Prostate gland (tissue), 2 donors: Measurements from ENCODE around the gene PRICKLE2. TPM values are rescaled to one million over a fixed set of nuclear protein-coding genes. Genes with fewer than 3 reads are reported as not detected.

Source experiments
- DNase-seq: peaks from one replicate; pipeline ENCODE4 v3.0.0-alpha.2; 2019; ENCODE audit warnings: low spot score
- H3K27ac ChIP-seq, 2 donors: fragments of 200-600 bp; sonication (generic); 2 replicates each; pipeline ENCODE4 v1.5.1; 2017 to 2019
- H3K27me3 ChIP-seq: fragments of 200-600 bp; sonication (generic); replicated peaks from 2 replicates; pipeline ENCODE4 v1.5.1; 2019; ENCODE audit not compliant: insufficient read depth
- H3K36me3 ChIP-seq, 2 donors: fragments of 200-600 bp; sonication (generic); 1 replicate in 1 of 2; 2 replicates in 1 of 2; pipeline versions ENCODE4 v1.5.1 to v1.8.1; 2017 to 2019
- H3K4me1 ChIP-seq: fragments of 200-600 bp; sonication (generic); replicated peaks from 2 replicates; pipeline ENCODE4 v1.5.1; 2019
- H3K4me3 ChIP-seq, 2 donors: fragments of 200-600 bp; sonication (generic); 2 replicates each; pipeline ENCODE4 v1.5.1; 2017 to 2019
- H3K9me3 ChIP-seq: fragments of 200-600 bp; sonication (generic); 2 replicates; pipeline ENCODE4 v1.5.1; 2017
- POLR2A ChIP-seq: fragments of 450-650 bp; IDR thresholded peaks from one replicate; pipeline ENCODE4 v1.6.1; 2016; ENCODE audit warnings: antibody characterized with exemption, mild to moderate bottlenecking
- POLR2AphosphoS5 ChIP-seq: sonication (generic); formaldehyde crosslinking; IDR thresholded peaks from one replicate; pipeline ENCODE4 v1.6.1; 2017; ENCODE audit warnings: antibody characterized with exemption
- WGBS: methylation state at CpG from one replicate; pipeline ENCODE4 v1.1.5; 2018; 5-methylcytosine and 5-hydroxymethylcytosine counted together
- intact Hi-C: fragments of 100-400 bp; cut with DNase I; formaldehyde crosslinking; loops from one replicate; pipeline ENCODE4 v1.14.2; 2022
- total RNA-seq, 2 donors: library from RNA; depleted of rRNA; stranded (reverse); fragments of >200 nt; gene quantifications; one replicate each; pipeline ENCODE4 v1.1.0, GENCODE V29; 2016
- TF ChIP-seq, protein P1 (sequence below), 4 experiments: fragments of 200-600 bp in 2 of 4; fragments of 450-650 bp in 2 of 4; sonication (generic) in 2 of 4; IDR thresholded peaks; 1 replicate in 3 of 4; 2 replicates in 1 of 4; pipeline ENCODE4 v1.5.1; 2016 to 2019; ENCODE audit warnings: antibody characterized with exemption in 4 of 4, mild to moderate bottlenecking in 2 of 4, moderate library complexity in 2 of 4

The PRICKLE2 gene
- total RNA-seq, 2 donors from 2014 or later, result 11.9 to 21.0 TPM

DNA sequence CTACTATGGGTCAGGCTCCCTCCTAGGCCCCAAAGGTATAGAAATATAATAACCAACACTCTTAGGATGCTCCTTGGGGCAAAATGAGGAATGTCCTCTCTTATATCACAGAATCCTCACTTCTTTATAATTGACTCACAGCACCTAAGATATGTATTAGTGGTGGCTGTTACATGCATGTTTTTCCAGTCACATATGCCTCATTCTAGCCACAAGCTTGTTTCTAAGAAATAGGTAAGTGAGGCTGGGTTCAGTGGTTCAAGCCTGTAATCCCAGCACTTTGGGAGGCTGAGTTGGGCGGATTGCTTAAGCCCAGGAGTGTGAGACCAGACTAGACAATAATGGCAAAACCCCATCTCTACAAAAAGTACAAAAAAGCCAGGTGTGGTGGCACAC, 144.0 kb downstream of the PRICKLE2 start:
- no peak overlapping the region for H3K27ac ChIP-seq
- 100% methylated on average over 1 of the region's 1 CpG for WGBS

DNA sequence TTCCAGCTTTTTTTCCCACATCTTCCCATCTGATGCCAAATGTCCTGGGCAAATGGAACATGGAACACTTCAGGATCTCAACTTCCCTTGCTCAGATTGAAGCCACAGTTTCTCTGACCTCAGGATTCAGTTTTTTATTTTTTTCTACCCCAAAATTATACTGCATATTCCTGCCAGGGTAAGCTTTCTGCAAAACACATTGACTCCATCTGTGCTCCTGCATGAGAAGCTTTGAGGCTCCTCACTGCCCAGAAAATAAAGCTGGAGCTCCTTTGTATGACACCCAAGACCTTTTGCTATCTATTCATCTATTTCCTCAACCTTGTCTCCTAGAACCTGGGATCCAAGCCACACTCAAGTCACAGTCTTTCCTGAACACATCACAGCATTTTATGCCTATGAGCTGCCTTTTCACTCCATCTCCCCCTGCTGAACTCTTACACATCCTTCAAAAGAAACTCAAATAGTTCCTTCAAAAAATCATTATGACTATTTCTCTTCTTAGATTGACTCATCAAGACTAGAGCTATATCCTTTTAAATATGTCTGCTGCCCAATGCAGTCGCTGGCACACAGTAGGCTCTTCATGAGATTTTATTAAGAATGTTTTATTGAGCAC, 144.5 kb downstream of the PRICKLE2 start:
- Histone ChIP-seq H3K4me3 (no peak overlapping the region), H3K4me1 (no peaks in the 10 kb centered on the region), H3K27me3 (no peaks in the 10 kb centered on the region), H3K27ac (no peak overlapping the region), H3K36me3 (no peaks in the 10 kb centered on the region), H3K9me3 (no peaks in the 10 kb centered on the region)
- no peak for DNase-seq
- intact Hi-C loops, result no loop called here
- WGBS, result 94% methylated on average over 1 of the region's 1 CpG
- TF ChIP-seq, protein P1, sequence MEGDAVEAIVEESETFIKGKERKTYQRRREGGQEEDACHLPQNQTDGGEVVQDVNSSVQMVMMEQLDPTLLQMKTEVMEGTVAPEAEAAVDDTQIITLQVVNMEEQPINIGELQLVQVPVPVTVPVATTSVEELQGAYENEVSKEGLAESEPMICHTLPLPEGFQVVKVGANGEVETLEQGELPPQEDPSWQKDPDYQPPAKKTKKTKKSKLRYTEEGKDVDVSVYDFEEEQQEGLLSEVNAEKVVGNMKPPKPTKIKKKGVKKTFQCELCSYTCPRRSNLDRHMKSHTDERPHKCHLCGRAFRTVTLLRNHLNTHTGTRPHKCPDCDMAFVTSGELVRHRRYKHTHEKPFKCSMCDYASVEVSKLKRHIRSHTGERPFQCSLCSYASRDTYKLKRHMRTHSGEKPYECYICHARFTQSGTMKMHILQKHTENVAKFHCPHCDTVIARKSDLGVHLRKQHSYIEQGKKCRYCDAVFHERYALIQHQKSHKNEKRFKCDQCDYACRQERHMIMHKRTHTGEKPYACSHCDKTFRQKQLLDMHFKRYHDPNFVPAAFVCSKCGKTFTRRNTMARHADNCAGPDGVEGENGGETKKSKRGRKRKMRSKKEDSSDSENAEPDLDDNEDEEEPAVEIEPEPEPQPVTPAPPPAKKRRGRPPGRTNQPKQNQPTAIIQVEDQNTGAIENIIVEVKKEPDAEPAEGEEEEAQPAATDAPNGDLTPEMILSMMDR (IDR thresholded peaks at IDR 0.05), result no peak
- TF ChIP-seq POLR2AphosphoS5, result no peak
- no peak for TF ChIP-seq POLR2A

More for the DNA sequence above, 144.0 kb downstream of the PRICKLE2 start:
- Histone ChIP-seq H3K27me3 (no peaks in the 10 kb centered on the region), H3K36me3 (no peaks in the 10 kb centered on the region), H3K4me1 (no peaks in the 10 kb centered on the region), H3K9me3 (no peaks in the 10 kb centered on the region), H3K4me3 (no peak overlapping the region)
- TF ChIP-seq, protein P1 (IDR thresholded peaks at IDR 0.05), result no peak
- TF ChIP-seq POLR2A, result no peak
- TF ChIP-seq POLR2AphosphoS5, result no peak
- intact Hi-C loops, result no loop called here
- no peak for DNase-seq

DNA sequence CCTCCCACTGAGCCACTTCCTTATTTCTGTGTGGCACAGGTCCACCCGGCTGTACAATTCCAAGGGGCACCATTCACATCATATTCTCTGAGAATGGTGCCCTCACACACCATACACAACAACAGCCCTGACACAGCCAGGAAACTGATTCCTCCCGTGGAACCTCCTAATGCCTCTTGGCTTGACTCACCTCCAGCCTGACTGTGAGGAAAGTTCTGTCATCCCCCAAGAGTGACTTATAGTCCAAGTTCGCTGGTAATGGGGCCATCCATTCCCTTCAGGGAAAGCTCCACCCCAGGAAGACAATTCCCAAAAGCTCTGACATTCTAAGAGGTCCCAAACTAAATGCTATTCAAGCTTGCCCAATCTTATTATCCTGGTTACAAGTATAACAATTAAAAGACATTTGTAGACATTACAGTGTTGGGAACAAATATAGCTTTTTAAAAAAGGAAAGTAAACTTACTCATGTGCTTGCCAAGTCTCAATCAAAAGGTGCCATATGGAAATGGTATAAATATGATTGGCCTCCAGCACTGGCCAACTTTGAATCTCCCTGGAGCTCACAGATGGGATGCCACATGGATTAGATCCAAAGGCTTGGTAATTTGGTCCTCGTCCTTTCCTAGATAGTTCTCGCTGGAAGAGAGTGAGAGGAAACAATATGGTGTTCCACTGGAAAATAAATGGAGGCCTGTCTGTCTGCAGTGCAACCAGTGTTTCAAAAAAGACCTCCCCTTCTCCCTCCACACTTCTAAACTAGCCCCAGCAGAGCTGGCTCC, 145.7 kb downstream of the PRICKLE2 start:
- TF ChIP-seq, protein P1 (IDR thresholded peaks at IDR 0.05), result no peak
- TF ChIP-seq POLR2A, result no peak
- no peak for TF ChIP-seq POLR2AphosphoS5
- DNase-seq, result no peak
- Histone ChIP-seq H3K4me3 (no peak overlapping the region), H3K36me3 (no peaks in the 10 kb centered on the region), H3K27me3 (no peaks in the 10 kb centered on the region), H3K27ac (no peak overlapping the region), H3K4me1 (no peaks in the 10 kb centered on the region), H3K9me3 (no peaks in the 10 kb centered on the region)
- intact Hi-C loops, result no loop called here
- WGBS, result 94% methylated on average over 5 of the region's 5 CpGs

DNA sequence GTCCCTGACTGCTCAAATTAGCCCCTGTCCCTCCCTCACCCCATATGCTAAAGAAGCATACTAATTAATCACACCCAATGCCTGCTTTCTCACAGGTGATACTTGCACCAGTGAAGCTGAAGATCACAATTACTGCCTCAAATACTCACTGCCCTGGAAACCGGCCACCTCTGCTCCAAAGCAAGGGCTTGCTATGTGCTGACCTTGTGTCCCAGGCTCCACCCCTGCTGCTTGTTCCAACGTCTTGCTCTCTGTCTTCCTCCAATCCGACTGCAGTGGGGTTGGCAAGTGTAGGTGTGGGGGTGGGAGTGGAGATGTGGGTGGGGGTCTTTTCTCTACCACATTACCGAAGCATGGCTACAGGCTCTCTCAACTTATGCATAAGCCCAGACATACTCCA, 146.3 kb downstream of the PRICKLE2 start:
- no peaks in the 10 kb centered on the region for H3K36me3 ChIP-seq
- intact Hi-C loops, result no loop called here
- WGBS, result 59% methylated on average over 4 of the region's 4 CpGs

More for the DNA sequence above, 146.3 kb downstream of the PRICKLE2 start:
- Histone ChIP-seq H3K4me1 (no peaks in the 10 kb centered on the region), H3K4me3 (no peak overlapping the region), H3K27me3 (no peaks in the 10 kb centered on the region), H3K27ac (no peak overlapping the region), H3K9me3 (no peaks in the 10 kb centered on the region)
- DNase-seq, result no peak
- TF ChIP-seq, protein P1 (IDR thresholded peaks at IDR 0.05), result no peak
- no peak for TF ChIP-seq POLR2A
- TF ChIP-seq POLR2AphosphoS5, result no peak
